GM18526 (cell line): ENCODE data around the gene POLDIP3.

Experiments
- POLR2A ChIP-seq: IDR thresholded peaks from 3 replicates; pipeline ENCODE4 v1.6.1; 2011; ENCODE audit not compliant: insufficient read length; ENCODE audit errors: extremely low read depth

POLDIP3 gene

DNA sequence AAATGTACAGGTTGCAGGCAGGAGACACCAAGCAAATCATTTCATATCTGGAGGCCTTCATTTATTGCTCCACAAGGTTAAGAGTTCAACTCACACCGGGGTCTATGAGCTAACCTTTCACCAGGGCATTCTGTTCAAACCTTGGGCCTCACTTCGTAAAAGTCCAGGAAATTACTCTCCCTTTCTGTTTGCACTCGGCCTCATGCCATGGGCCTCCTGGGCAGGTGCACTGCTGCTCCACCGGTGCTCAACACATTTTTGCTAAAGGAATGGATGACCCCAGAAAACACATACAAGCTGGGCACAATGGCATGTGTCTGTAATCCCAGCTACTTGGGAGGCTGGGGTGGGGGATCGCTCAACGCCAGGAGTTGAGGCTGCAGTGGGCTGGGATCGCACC is 78.5 kb downstream of the POLDIP3 start:
- TF ChIP-seq POLR2A: no peak
